Dendritic cell treated with granulocyte-macrophage colony-stimulating factor and Interleukin-4, amounts not matched to agents 40 ng/mL and 50 ng/mL, for 4 days (primary cell): ENCODE measurements around the gene ATP11A.
"Not testable (repeated sequence)": the region's sequence is repeated elsewhere in the genome, so short reads cannot be mapped to it uniquely, and the experiment has no call there.

Experiments used
- H3K27ac Mint-ChIP-seq: one replicate; pipeline ENCODE4 v1.8.0; 2022; ENCODE audit warnings: mild to moderate bottlenecking, mixed read lengths
- H3K27me3 Mint-ChIP-seq: one replicate; pipeline ENCODE4 v1.8.0; 2022; ENCODE audit warnings: mild to moderate bottlenecking, mixed read lengths
- H3K36me3 Mint-ChIP-seq: one replicate; pipeline ENCODE4 v1.8.0; 2022; ENCODE audit warnings: low read depth, mixed read lengths
- H3K4me1 Mint-ChIP-seq: one replicate; pipeline ENCODE4 v1.8.0; 2022; ENCODE audit warnings: low read depth, mixed read lengths
- H3K4me3 Mint-ChIP-seq: one replicate; pipeline ENCODE4 v1.8.0; 2022; ENCODE audit warnings: mild to moderate bottlenecking, moderate library complexity, mixed read lengths
- H3K9me3 Mint-ChIP-seq: one replicate; pipeline ENCODE4 v1.8.0; 2022; ENCODE audit warnings: mixed read lengths
- intact Hi-C: fragments of 100-400 bp; cut with micrococcal nuclease; formaldehyde crosslinking; loops from one replicate; pipeline ENCODE4 v1.15.0; 2022

The ATP11A gene

DNA sequence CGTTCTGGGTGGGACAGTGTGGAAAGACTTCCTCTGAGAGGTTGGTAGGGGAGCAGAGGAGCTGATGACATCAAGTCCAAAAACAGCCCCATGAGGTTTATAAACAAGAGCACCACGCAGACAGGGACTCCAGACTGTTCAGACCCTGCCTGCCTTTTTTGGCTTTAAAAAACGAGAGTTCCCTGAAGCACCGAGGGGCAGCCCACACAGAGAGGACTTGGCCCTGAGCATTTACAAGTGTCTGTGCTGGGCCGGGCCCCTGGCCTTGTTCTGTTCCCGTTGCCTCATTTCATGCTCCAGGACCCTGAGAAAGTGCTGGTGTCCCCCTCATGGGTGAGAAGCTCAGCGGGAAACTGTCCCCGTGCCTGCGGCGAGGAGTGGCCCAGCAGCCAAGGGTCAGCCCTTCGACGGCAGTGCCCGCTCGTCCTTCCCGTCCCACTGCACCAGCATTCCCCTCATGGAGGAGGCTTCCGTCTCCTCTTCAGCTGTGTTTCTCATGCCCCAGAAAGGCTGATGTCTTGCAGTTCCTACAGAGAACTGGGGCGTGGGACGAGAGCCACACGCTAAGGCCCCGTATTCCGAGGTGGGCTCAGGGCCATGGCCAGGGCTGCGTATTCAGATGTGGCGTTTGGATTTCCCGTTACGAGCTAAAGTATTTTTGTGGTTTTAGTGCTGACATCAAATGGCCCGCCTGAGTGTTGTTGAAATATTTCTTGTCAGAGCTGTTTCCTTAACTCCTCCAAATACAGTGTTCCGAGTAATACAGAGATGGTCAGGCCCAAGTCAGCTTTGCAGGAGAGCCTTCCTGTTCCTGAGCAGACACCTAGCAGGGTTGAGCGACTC lies 93.5 kb downstream of the ATP11A start:
- Mint-ChIP-seq H3K27me3 (no peaks in the 10 kb centered on the region), H3K36me3 (peaks cover 55% of the 10 kb centered on the region)

DNA sequence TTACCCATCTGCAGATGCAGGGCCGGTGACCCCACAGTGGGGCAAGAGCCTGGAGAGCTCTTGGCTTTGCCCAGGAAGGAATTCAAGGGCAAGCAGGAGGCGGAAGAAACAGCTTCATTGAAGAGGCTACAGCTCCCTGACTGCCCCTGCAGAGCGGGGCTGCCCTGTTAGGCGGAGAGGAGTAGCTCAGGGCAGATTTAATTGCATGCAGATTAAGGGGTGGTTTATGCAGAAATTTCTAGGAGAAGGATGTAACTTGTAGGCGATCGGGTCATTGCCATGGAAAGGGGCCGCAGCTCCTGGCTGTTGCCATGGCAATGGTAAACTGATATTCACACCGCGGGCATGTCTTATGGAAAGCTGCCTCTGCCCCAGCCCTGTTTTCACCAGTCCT lies 94.1 kb downstream of the ATP11A start:
- intact Hi-C loops: no loop called here
- Mint-ChIP-seq H3K4me3 (no peak overlapping the region), H3K36me3 (peaks cover 58% of the 10 kb centered on the region), H3K9me3 (no peaks in the 10 kb centered on the region), H3K4me1 (peaks cover 20% of the 10 kb centered on the region), H3K27ac (no peak overlapping the region), H3K27me3 (no peaks in the 10 kb centered on the region)

More for the DNA sequence above, 93.5 kb downstream of the ATP11A start:
- intact Hi-C loops: no loop called here
- Mint-ChIP-seq H3K4me3 (no peak overlapping the region), H3K9me3 (no peaks in the 10 kb centered on the region), H3K4me1 (peaks cover 21% of the 10 kb centered on the region), H3K27ac (no peak overlapping the region)

DNA sequence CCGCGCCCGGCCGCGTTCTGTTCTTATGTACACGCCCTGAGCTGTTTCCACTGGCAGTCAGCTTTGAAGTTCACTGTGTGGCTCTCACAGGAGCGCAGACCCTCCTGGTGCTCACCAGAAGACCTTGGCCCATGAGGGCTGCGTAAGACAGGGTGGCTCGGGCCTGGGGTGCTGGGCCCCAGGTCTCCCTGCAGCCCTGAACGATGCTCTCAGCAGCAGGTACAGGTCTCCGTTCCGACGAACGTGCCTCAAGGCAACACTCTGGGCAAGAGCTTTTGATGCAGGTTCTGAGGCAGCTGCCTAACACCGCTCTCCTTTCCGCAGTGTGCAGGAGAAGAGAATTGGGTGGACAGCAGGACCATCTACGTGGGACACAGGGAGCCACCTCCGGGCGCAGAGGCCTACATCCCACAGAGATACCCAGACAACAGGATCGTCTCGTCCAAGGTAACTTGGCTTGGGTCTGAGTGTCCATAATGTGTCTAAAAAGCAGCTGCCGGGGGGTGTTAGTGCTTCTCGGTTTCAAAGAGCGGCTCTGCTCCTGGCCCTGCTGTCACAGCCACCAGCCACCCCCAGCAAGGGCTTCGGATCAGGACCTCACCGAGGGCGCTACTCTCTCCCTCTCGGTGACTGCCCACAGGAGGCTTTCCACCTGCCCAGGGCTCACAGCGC lies 95.1 kb downstream of the ATP11A start:
- H3K4me1 Mint-ChIP-seq: peaks cover 20% of the 10 kb centered on the region
- H3K9me3 Mint-ChIP-seq: no peaks in the 10 kb centered on the region
- peaks cover 68% of the 10 kb centered on the region for H3K36me3 Mint-ChIP-seq
- intact Hi-C loops: no loop called here
- no peak overlapping the region for H3K4me3 Mint-ChIP-seq
- no peaks in the 10 kb centered on the region for H3K27me3 Mint-ChIP-seq
- H3K27ac Mint-ChIP-seq: no peak overlapping the region

GRCh38 chr13:112785483-112785856 lies 95.6 kb downstream of the ATP11A start:
- Mint-ChIP-seq H3K4me3 (no peak overlapping the region), H3K9me3 (no peaks in the 10 kb centered on the region), H3K27me3 (no peaks in the 10 kb centered on the region), H3K4me1 (peaks cover 20% of the 10 kb centered on the region), H3K36me3 (peaks cover 67% of the 10 kb centered on the region), H3K27ac (no peak overlapping the region)
- intact Hi-C loops: no loop called here

DNA sequence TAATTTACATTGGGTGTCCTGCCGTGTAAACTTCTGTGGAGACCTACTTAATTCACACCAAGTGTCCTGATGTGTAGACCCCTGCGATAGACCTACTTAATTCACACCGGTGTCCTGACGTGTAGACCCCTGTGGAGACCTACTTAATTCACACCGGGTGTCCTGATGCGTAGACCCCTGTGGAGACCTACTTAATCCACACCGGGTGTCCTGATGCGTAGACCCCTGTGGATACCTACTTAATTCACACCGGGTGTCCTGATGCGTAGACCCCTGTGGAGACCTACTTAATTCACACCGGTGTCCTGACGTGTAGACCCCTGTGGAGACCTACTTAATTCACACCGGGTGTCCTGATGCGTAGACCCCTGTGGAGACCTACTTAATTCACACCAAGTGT lies 97.0 kb downstream of the ATP11A start:
- H3K27ac Mint-ChIP-seq, H3K4me3 Mint-ChIP-seq, H3K27me3 Mint-ChIP-seq, H3K9me3 Mint-ChIP-seq, intact Hi-C loops: not testable (repeated sequence)
- Mint-ChIP-seq H3K4me1 (peaks cover 18% of the 10 kb centered on the region), H3K36me3 (peaks cover 65% of the 10 kb centered on the region)

DNA sequence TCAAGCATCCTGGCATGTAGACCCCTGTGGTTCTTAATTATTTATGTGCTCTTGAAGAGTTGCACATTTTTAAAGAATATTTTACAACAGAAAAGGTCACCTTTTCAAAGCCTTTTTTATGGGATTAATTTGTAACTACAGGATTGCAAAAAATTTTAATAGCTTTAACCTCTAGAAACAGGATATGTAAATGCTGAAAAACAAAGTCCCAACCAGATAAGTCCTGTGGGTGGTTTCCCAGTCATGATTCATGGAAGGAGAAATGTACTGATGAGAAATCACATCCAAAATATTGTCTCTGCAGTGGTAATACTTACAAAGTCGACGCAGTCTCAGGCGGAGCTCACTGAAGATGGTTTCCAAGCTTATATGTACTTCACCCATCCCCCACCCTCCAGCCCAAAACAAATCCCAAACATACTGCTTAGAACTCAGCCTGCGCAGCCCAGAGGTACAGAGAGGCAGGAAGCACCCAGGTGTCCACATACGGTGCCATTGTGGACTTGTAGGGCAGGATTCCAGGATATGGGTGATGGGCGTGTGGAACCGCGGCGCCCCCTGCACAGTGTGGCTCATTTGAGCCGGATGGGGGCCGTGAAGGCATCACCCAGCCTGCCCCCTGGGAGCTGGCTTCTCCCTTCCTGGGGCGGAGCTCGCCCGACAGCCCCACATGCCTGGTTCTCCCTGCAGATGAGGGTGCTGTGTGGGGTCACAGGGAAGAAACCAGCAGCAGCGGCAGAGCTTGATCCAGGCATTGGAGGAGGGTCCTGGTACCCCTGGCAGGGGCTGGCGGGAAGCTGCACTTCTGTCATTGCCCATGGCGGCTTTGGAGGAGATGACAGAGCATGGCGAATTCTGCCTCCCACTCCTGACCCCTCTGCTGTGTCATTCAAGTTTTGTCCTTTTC lies 101.2 kb downstream of the ATP11A start:
- H3K4me1 Mint-ChIP-seq: no peaks in the 10 kb centered on the region
- H3K27ac Mint-ChIP-seq: no peak overlapping the region

GRCh38 chr13:112791663-112792440 lies 102.0 kb downstream of the ATP11A start:
- H3K36me3 Mint-ChIP-seq: peaks cover 70% of the 10 kb centered on the region
- H3K4me3 Mint-ChIP-seq: no peak overlapping the region
- H3K9me3 Mint-ChIP-seq: peaks cover 6% of the 10 kb centered on the region
- H3K27ac Mint-ChIP-seq: no peak overlapping the region
- H3K27me3 Mint-ChIP-seq: no peaks in the 10 kb centered on the region
- no peaks in the 10 kb centered on the region for H3K4me1 Mint-ChIP-seq
- intact Hi-C loops: no loop called here

More for the DNA sequence above, 101.2 kb downstream of the ATP11A start:
- H3K9me3 Mint-ChIP-seq: no peaks in the 10 kb centered on the region
- H3K36me3 Mint-ChIP-seq: peaks cover 68% of the 10 kb centered on the region
- H3K27me3 Mint-ChIP-seq: no peaks in the 10 kb centered on the region
- intact Hi-C loops: no loop called here
- no peak overlapping the region for H3K4me3 Mint-ChIP-seq

- H3K27ac Mint-ChIP-seq: no peak overlapping the region
- H3K27me3 Mint-ChIP-seq: no peaks in the 10 kb centered on the region
- H3K36me3 Mint-ChIP-seq: peaks cover 76% of the 10 kb centered on the region
- H3K4me3 Mint-ChIP-seq: no peak overlapping the region
- peaks cover 9% of the 10 kb centered on the region for H3K9me3 Mint-ChIP-seq
- intact Hi-C loops: no loop called here
- H3K4me1 Mint-ChIP-seq: no peaks in the 10 kb centered on the region
These were observed 102.7 kb downstream of the ATP11A start for GRCh38 chr13:112792511-112792910.

DNA sequence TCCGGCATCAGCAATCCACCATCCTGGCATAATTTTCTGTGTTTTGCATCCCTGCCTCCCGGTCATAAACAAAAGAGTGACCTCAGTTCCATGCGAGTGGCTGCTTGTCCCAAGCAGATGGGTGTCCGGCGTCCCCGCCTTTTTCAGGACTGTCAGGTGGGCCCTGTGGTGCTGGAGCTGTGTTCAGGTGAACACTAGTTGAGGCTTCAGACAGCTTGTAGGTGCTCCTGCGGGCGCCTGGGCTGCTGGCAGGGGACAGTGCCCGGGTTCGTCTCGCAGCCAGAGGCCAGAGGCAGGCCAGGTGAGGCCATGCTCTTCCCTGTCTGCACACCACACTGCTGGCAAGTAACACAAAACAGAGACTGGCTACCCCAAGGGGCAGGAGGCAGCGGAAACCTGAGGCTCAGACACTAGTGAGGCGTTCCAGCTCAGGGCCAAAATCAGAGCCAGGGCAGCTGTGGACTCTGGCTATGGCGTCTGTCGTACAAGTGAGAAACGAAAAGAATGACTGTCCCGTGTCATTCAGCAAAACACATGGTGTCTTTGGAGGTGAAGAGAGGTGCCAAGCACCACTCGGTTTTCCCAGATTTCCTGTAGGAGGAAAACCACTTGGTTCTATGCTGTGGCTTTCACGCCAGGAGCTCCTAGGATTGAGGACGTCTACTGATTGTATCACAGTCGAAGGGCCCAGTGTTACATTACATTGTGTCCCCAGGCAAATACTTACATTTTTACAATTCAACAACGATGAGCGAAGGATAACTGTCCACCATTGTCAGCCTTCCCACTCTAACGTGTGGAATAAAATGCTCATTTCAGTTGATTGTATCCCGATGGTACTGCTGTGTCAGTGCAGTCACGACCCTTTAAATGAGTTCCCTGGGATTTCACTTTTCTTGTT lies 104.0 kb downstream of the ATP11A start:
- Mint-ChIP-seq H3K4me1 (no peaks in the 10 kb centered on the region), H3K27me3 (no peaks in the 10 kb centered on the region), H3K36me3 (peaks cover 71% of the 10 kb centered on the region), H3K9me3 (peaks cover 17% of the 10 kb centered on the region), H3K27ac (no peak overlapping the region), H3K4me3 (no peak overlapping the region)
- intact Hi-C loops: no loop called here

DNA sequence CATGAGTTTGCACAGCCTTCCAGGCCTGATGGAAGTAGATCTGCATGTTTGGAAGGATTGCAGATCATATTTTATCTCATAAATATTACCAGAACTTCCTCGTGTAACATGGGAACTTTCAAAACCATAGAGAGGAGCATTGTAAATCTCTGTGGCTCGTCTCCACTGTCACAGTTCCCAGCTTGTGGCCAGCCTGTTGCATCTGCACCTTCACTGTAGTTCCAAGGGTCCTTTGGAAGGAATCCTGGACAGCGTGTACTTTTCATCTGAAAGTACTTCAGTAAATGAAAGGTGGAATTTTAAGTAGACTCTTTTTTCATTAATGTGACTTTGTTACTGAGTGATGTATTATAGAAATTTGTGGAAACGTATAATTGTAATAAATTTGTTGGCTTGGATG lies 105.4 kb downstream of the ATP11A start:
- Mint-ChIP-seq H3K27ac (no peak overlapping the region), H3K4me1 (no peaks in the 10 kb centered on the region), H3K9me3 (peaks cover 22% of the 10 kb centered on the region), H3K27me3 (no peaks in the 10 kb centered on the region), H3K4me3 (no peak overlapping the region), H3K36me3 (peaks cover 72% of the 10 kb centered on the region)
- intact Hi-C loops: no loop called here

- no peak overlapping the region for H3K4me3 Mint-ChIP-seq
- peaks cover 22% of the 10 kb centered on the region for H3K9me3 Mint-ChIP-seq
- H3K36me3 Mint-ChIP-seq: peaks cover 66% of the 10 kb centered on the region
- no peak overlapping the region for H3K27ac Mint-ChIP-seq
- no peaks in the 10 kb centered on the region for H3K4me1 Mint-ChIP-seq
- intact Hi-C loops: no loop called here
- no peaks in the 10 kb centered on the region for H3K27me3 Mint-ChIP-seq
These were observed 106.5 kb downstream of the ATP11A start for GRCh38 chr13:112796190-112796915.

DNA sequence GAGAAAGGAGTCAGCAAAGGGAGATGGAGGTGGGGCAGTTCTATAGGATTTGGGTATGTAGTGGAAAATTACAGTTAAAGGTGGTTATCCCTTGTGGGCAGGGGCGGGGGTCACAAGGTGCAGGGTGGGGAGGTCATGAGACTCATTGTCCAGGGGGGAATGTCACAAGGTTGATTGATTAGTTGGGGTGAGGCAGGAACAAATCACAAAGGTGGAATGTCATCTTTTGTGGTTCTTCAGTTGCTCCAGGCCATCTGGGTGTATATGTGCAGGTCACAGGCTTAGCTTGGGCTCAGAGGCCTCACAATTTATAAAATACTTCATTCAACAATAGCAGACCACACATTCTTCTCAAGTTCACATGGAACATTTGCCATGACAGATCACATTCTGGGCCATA lies 109.6 kb downstream of the ATP11A start:
- no peaks in the 10 kb centered on the region for H3K27me3 Mint-ChIP-seq
- H3K4me3 Mint-ChIP-seq: no peak overlapping the region
- peaks cover 17% of the 10 kb centered on the region for H3K4me1 Mint-ChIP-seq
- H3K27ac Mint-ChIP-seq: no peak overlapping the region
- peaks cover 42% of the 10 kb centered on the region for H3K36me3 Mint-ChIP-seq
- intact Hi-C loops: no loop called here
- peaks cover 22% of the 10 kb centered on the region for H3K9me3 Mint-ChIP-seq
